HCT116 (cell line): ENCODE data around the gene WWOX. TPM values are rescaled to one million over a fixed set of nuclear protein-coding genes. Genes with fewer than 3 reads are reported as not detected.

Experiments used
- ATAC-seq: fragments of 200-7000 bp; cut with Tn5 transposase; 2 replicates; pipeline ENCODE4 v1.9.1; 2020; ENCODE audit warnings: mild to moderate bottlenecking, moderate library complexity
- BruUV-seq: library from RNA; stranded (reverse); fragments of 400-500 nt; replicated peaks from 2 replicates; lab custom pipeline; 2021; lab: Mats Ljungman, UMichigan
- CTCF ChIA-PET: fragments of 300-600 bp; sonication (Branson Sonifier 250); formaldehyde crosslinking; loops from one replicate; lab custom pipeline; 2021; ENCODE audit warnings: antibody characterized with exemption; lab: Charles Lee
- POLR2A ChIA-PET: fragments of 300-600, 350-600 bp; sonication (Branson Sonifier 250); formaldehyde crosslinking; loops from one replicate; lab custom pipeline; 2021; ENCODE audit warnings: antibody characterized with exemption; lab: Charles Lee
- RAD21 ChIA-PET, 2 experiments: fragments of 300-600 bp; sonication (Branson Sonifier 250); formaldehyde crosslinking; loops; one replicate each; lab custom pipeline; 2023; ENCODE audit warnings: low total read pairs in 2 of 2; ENCODE audit not compliant: uncharacterized antibody in 2 of 2, unreplicated experiment in 2 of 2, low non-redundant PET in 1 of 2; lab: Charles Lee
- DNase-seq: peaks from one replicate; pipeline ENCODE4 v3.0.0-alpha.2; 2010; ENCODE audit warnings: low read depth, low spot score
- H2AFZ ChIP-seq: fragments of 200-600 bp; shearing (Covaris generic), sonication (generic); 2 replicates; pipeline ENCODE4 v1.6.1; 2017; ENCODE audit warnings: low read depth, mixed run types, mixed read lengths, antibody characterized with exemption, low read length; ENCODE audit not compliant: poor library complexity, severe bottlenecking
- H3K27ac ChIP-seq: 2 replicates; pipeline ENCODE4 v1.5.1; 2012; ENCODE audit warnings: low read depth, low read length
- H3K27me3 ChIP-seq: fragments of 200-600 bp; sonication (generic); 2 replicates; pipeline ENCODE4 v1.6.1; 2016; ENCODE audit warnings: mixed run types, low read length, mixed read lengths; ENCODE audit not compliant: insufficient read depth
- H3K36me3 ChIP-seq, 2 experiments: fragments of 200-500 bp in 1 of 2; fragments of 200-600 bp in 1 of 2; sonication (Bioruptor generic) in 1 of 2; sonication (generic) in 1 of 2; 2 replicates each; pipeline versions ENCODE4 v1.5.1 to v1.6.1; 2014 to 2016; ENCODE audit warnings: low read length in 2 of 2, inconsistent platforms in 1 of 2, mixed read lengths in 1 of 2, mixed run types in 1 of 2; ENCODE audit not compliant: insufficient read depth in 2 of 2, control insufficient read depth in 1 of 2
- H3K4me1 ChIP-seq, 2 experiments: fragments of 200-600 bp in 1 of 2; sonication (generic) in 1 of 2; 2 replicates each; pipeline versions ENCODE4 v1.5.1 to v1.6.1; 2012 to 2017; ENCODE audit warnings: low read length in 2 of 2, inconsistent platforms in 1 of 2, mild to moderate bottlenecking in 1 of 2, mixed read lengths in 1 of 2, mixed run types in 1 of 2, moderate library complexity in 1 of 2; ENCODE audit not compliant: insufficient read depth in 2 of 2, control insufficient read depth in 1 of 2
- H3K4me2 ChIP-seq: fragments of 200-600 bp; sonication (generic); 2 replicates; pipeline ENCODE4 v1.6.1; 2017; ENCODE audit warnings: mixed run types, low read length, mixed read lengths
- H3K4me3 ChIP-seq, 2 experiments: fragments of 200-600 bp in 1 of 2; sonication (generic) in 1 of 2; replicated peaks in 1 of 2; 2 replicates each; pipeline ENCODE4 v1.5.1; 2011 to 2016; ENCODE audit warnings: low read length in 2 of 2, control low read depth in 1 of 2, low read depth in 1 of 2, mild to moderate bottlenecking in 1 of 2, mixed read lengths in 1 of 2, mixed run types in 1 of 2
- H3K79me2 ChIP-seq: fragments of 200-600 bp; sonication (generic); 2 replicates; pipeline ENCODE4 v1.6.1; 2017; ENCODE audit warnings: mild to moderate bottlenecking, mixed run types, low read length, moderate library complexity, mixed read lengths; ENCODE audit not compliant: insufficient read depth
- H3K9ac ChIP-seq: fragments of 200-600 bp; sonication (generic); 2 replicates; pipeline ENCODE4 v1.6.1; 2016; ENCODE audit warnings: low read length, mixed read lengths
- H3K9me2 ChIP-seq: fragments of 200-600 bp; sonication (generic), shearing (Covaris generic); 2 replicates; pipeline ENCODE4 v1.6.1; 2017; ENCODE audit warnings: mixed run types, mild to moderate bottlenecking, moderate library complexity; ENCODE audit not compliant: insufficient read depth
- H3K9me3 ChIP-seq, 2 experiments: fragments of 200-500 bp in 1 of 2; fragments of 200-600 bp in 1 of 2; sonication (Bioruptor generic) in 1 of 2; sonication (generic) in 1 of 2; 2 replicates each; pipeline ENCODE4 v1.6.1; 2014 to 2017; ENCODE audit warnings: low read length in 2 of 2, mixed read lengths in 2 of 2, inconsistent platforms in 1 of 2, low read depth in 1 of 2, mild to moderate bottlenecking in 1 of 2, mixed run types in 1 of 2, moderate library complexity in 1 of 2; ENCODE audit not compliant: control insufficient read depth in 1 of 2, insufficient read depth in 1 of 2
- H4K20me1 ChIP-seq: fragments of 200-600 bp; sonication (generic), shearing (Covaris generic); 2 replicates; pipeline ENCODE4 v1.6.1; 2017; ENCODE audit warnings: mixed run types, mild to moderate bottlenecking, moderate library complexity; ENCODE audit not compliant: insufficient read depth
- CBX3 ChIP-seq: IDR thresholded peaks from 2 replicates; pipeline ENCODE4 v1.6.1; 2012; ENCODE audit warnings: low read depth
- EGR1 ChIP-seq: IDR thresholded peaks from 2 replicates; pipeline ENCODE4 v1.6.1; 2012; ENCODE audit warnings: low read depth
- ELF1 ChIP-seq: IDR thresholded peaks from 2 replicates; pipeline ENCODE4 v1.6.1; 2012; ENCODE audit warnings: low read depth, borderline replicate concordance
- EZH2 ChIP-seq: fragments of 200-600 bp; sonication (generic); IDR thresholded peaks from 2 replicates; pipeline ENCODE4 v1.6.1; 2017; ENCODE audit warnings: antibody characterized with exemption, mixed run types
- EZH2phosphoT487 ChIP-seq: fragments of 200-600 bp; IDR thresholded peaks from 2 replicates; pipeline ENCODE4 v1.6.1; 2018; ENCODE audit warnings: antibody characterized with exemption, borderline replicate concordance
- JUND ChIP-seq: IDR thresholded peaks from 2 replicates; pipeline ENCODE4 v1.6.1; 2012
- POLR2A ChIP-seq: IDR thresholded peaks from 2 replicates; pipeline ENCODE4 v1.7.0; 2011; ENCODE audit warnings: borderline replicate concordance; ENCODE audit not compliant: insufficient read depth, insufficient read length; ENCODE audit errors: extremely low read depth
- POLR2AphosphoS5 ChIP-seq: IDR thresholded peaks from 2 replicates; pipeline ENCODE4 v1.6.1; 2011; ENCODE audit warnings: mild to moderate bottlenecking, low read depth, low read length, moderate library complexity
- SIN3A ChIP-seq: IDR thresholded peaks from 2 replicates; pipeline ENCODE4 v1.6.1; 2012; ENCODE audit warnings: low read depth
- SP1 ChIP-seq: IDR thresholded peaks from 2 replicates; pipeline ENCODE4 v1.6.1; 2012; ENCODE audit warnings: low read depth
- SRF ChIP-seq: IDR thresholded peaks from 2 replicates; pipeline ENCODE4 v1.6.1; 2012; ENCODE audit warnings: low read depth
- ZNF274 ChIP-seq: fragments of 200-500 bp; sonication (Bioruptor generic); IDR thresholded peaks from 2 replicates; pipeline ENCODE4 v1.6.1; 2014; ENCODE audit warnings: mild to moderate bottlenecking, low read depth, low read length, inconsistent platforms
- intact Hi-C: fragments of 100-400 bp; cut with micrococcal nuclease; formaldehyde crosslinking; loops from 2 replicates; pipeline ENCODE4 v1.10.0; 2022
- total RNA-seq: library from RNA; stranded (reverse); gene quantifications from one replicate; pipeline ENCODE4 v1.2.1, GENCODE V29; 2021; ENCODE audit not compliant: unreplicated experiment
- TF ChIP-seq, protein P1 (sequence below): IDR thresholded peaks from 2 replicates; pipeline ENCODE4 v1.6.1; 2011; ENCODE audit warnings: mild to moderate bottlenecking, low read length, moderate library complexity; ENCODE audit not compliant: insufficient replicate concordance; ENCODE audit errors: extremely low read depth
- TF ChIP-seq, protein P2 (sequence below), 3 experiments: fragments of 200-600 bp in 1 of 3; sonication (generic) in 1 of 3; IDR thresholded peaks in 2 of 3; conservative IDR thresholded peaks in 1 of 3; 2 replicates each; pipeline ENCODE4 v1.5.1; 2012 to 2017; ENCODE audit warnings: low read depth in 2 of 3, low read length in 2 of 3, antibody characterized with exemption in 1 of 3, borderline replicate concordance in 1 of 3, control low read depth in 1 of 3, mild to moderate bottlenecking in 1 of 3, mixed read lengths in 1 of 3, mixed run types in 1 of 3, moderate library complexity in 1 of 3; ENCODE audit not compliant: insufficient read depth in 1 of 3
- TF ChIP-seq, protein P3 (sequence below): IDR thresholded peaks from 2 replicates; pipeline ENCODE4 v1.6.1; 2012
- TF ChIP-seq, protein P4 (sequence below): IDR thresholded peaks from 2 replicates; pipeline ENCODE4 v1.6.1; 2012

Gene WWOX
- total RNA-seq, 1 experiment from 2014 or later: 13.7 TPM

DNA sequence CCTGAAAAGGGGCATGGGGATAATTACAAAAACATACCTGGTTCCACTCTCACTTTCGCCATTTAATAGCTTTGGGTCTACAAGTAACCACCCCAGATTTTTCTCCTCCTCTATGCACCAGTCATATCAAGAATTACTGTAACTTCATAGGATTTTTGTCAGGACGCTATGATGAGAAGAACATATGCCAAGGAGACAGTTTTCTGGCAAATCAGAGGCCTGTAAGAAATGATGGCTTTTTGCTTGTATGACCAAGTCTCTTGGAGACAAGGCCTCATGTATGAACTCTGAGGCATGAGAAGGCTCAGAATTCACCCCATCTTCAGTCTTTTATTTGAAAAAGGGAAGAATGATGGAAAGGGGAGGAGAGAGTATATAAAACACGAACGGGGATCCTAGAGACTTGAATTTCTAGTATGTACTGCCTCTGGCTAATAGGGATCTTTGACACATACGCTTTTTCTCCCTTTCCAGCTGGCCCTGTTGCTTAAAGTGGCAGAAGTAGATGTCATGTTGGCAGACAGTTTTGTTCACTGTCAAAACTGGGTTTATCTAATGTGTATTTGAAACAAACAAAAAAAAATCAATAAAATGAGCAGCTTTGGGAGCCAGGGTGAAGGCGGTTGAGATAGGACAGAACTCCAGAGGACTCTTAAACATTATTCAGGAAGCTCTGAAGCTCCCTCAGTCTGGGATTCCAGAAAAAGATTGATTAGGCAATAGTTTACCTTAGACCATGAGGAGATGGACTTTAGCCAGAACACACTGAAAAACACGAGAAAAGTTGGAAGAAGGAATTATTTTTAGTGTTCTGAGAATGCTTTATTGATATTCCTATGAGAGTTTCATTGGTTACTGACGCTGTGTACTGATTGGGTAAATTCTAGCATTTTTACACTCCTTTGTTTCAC lies 656.6 kb downstream of the WWOX start:
- no peak overlapping the region for H2AFZ ChIP-seq
- H3K27me3 ChIP-seq: no peaks in the 10 kb centered on the region
- H3K4me2 ChIP-seq: no peak overlapping the region
- no peaks in the 10 kb centered on the region for H3K36me3 ChIP-seq
- H4K20me1 ChIP-seq: no peaks in the 10 kb centered on the region
- TF ChIP-seq SP1 (no peak), ELF1 (no peak), EZH2 (no peak), POLR2AphosphoS5 (no peak), POLR2A (no peak), ZNF274 (no peak), SRF (no peak), EGR1 (no peak), JUND (no peak), CBX3 (no peak), SIN3A (no peak), EZH2phosphoT487 (no peak)
- TF ChIP-seq, protein P1, sequence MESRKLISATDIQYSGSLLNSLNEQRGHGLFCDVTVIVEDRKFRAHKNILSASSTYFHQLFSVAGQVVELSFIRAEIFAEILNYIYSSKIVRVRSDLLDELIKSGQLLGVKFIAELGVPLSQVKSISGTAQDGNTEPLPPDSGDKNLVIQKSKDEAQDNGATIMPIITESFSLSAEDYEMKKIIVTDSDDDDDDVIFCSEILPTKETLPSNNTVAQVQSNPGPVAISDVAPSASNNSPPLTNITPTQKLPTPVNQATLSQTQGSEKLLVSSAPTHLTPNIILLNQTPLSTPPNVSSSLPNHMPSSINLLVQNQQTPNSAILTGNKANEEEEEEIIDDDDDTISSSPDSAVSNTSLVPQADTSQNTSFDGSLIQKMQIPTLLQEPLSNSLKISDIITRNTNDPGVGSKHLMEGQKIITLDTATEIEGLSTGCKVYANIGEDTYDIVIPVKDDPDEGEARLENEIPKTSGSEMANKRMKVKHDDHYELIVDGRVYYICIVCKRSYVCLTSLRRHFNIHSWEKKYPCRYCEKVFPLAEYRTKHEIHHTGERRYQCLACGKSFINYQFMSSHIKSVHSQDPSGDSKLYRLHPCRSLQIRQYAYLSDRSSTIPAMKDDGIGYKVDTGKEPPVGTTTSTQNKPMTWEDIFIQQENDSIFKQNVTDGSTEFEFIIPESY: no peak
- TF ChIP-seq, protein P2, sequence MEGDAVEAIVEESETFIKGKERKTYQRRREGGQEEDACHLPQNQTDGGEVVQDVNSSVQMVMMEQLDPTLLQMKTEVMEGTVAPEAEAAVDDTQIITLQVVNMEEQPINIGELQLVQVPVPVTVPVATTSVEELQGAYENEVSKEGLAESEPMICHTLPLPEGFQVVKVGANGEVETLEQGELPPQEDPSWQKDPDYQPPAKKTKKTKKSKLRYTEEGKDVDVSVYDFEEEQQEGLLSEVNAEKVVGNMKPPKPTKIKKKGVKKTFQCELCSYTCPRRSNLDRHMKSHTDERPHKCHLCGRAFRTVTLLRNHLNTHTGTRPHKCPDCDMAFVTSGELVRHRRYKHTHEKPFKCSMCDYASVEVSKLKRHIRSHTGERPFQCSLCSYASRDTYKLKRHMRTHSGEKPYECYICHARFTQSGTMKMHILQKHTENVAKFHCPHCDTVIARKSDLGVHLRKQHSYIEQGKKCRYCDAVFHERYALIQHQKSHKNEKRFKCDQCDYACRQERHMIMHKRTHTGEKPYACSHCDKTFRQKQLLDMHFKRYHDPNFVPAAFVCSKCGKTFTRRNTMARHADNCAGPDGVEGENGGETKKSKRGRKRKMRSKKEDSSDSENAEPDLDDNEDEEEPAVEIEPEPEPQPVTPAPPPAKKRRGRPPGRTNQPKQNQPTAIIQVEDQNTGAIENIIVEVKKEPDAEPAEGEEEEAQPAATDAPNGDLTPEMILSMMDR (IDR thresholded peaks at IDR 0.05 in 2 of 3, conservative IDR thresholded peaks at IDR 0.05 in 1 of 3; ENCODE audit: borderline replicate concordance in 1 of 3, insufficient read depth in 1 of 3, low read depth in 2 of 3, low read length in 2 of 3): no peak
- TF ChIP-seq, protein P3, sequence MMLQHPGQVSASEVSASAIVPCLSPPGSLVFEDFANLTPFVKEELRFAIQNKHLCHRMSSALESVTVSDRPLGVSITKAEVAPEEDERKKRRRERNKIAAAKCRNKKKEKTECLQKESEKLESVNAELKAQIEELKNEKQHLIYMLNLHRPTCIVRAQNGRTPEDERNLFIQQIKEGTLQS: no peak
- TF ChIP-seq, protein P4, sequence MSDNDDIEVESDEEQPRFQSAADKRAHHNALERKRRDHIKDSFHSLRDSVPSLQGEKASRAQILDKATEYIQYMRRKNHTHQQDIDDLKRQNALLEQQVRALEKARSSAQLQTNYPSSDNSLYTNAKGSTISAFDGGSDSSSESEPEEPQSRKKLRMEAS: no peak
- H3K4me1 ChIP-seq: no peaks in the 10 kb centered on the region
- POLR2A ChIA-PET: no interaction called here
- H3K27ac ChIP-seq: no peak overlapping the region
- ATAC-seq (no peak), DNase-seq (no peak)
- no TSS peak for BruUV-seq
- CTCF ChIA-PET: no interaction called here
- H3K9me3 ChIP-seq: no peaks in the 10 kb centered on the region; a peak in 2 of 4 replicates
- H3K9me2 ChIP-seq: no peaks in the 10 kb centered on the region
- intact Hi-C loops: no loop called here
- H3K79me2 ChIP-seq: no peaks in the 10 kb centered on the region
- no peak overlapping the region for H3K4me3 ChIP-seq
- RAD21 ChIA-PET: no interaction called here
- no peak overlapping the region for H3K9ac ChIP-seq
